Keratinocyte (primary cell): ENCODE measurements around the gene UBE2K. TPM values are rescaled to one million over a fixed set of nuclear protein-coding genes. Genes with fewer than 3 reads are reported as not detected.

Experiments used
- DNase-seq: peaks from one replicate; pipeline ENCODE4 v3.0.0-alpha.2; 2011; ENCODE audit warnings: low read depth, missing footprints, low spot score
- FAIRE-seq: peaks from 2 replicates; lab custom pipeline; 2011; peaks lifted over from hg19 to GRCh38; lab: Jason Lieb, UNC
- H2AFZ ChIP-seq: 2 replicates; pipeline ENCODE4 v1.6.0; 2012; ENCODE audit warnings: low read length, control low read depth, inconsistent platforms; ENCODE audit not compliant: control insufficient read depth
- H3K27ac ChIP-seq: 2 replicates; pipeline ENCODE4 v1.5.1; 2011; ENCODE audit warnings: low read length; ENCODE audit not compliant: control insufficient read depth, insufficient read depth
- H3K27me3 ChIP-seq: 3 replicates; pipeline ENCODE4 v1.6.0; 2011; ENCODE audit warnings: low read length; ENCODE audit not compliant: control insufficient read depth, insufficient read depth; ENCODE audit errors: extremely low read depth
- H3K36me3 ChIP-seq, 2 experiments: 2 replicates in 1 of 2; 3 replicates in 1 of 2; pipeline ENCODE4 v1.5.1; 2011; ENCODE audit warnings: low read length in 2 of 2, mild to moderate bottlenecking in 1 of 2; ENCODE audit not compliant: control insufficient read depth in 2 of 2, insufficient read depth in 2 of 2; ENCODE audit errors: extremely low read depth in 1 of 2
- H3K4me1 ChIP-seq: 3 replicates; pipeline ENCODE4 v1.5.1; 2011; ENCODE audit warnings: low read length; ENCODE audit not compliant: control insufficient read depth, insufficient read depth; ENCODE audit errors: extremely low read depth
- H3K4me2 ChIP-seq: 3 replicates; pipeline ENCODE4 v1.6.0; 2011; ENCODE audit warnings: low read depth, low read length; ENCODE audit not compliant: control insufficient read depth, insufficient read depth; ENCODE audit errors: extremely low read depth
- H3K4me3 ChIP-seq, 3 experiments: fragments of 200-600 bp in 1 of 3; sonication (generic) in 1 of 3; 2 replicates in 2 of 3; 3 replicates in 1 of 3; pipeline ENCODE4 v1.5.1; 2011 to 2016; ENCODE audit warnings: low read length in 3 of 3, mild to moderate bottlenecking in 3 of 3, control low read depth in 2 of 3, inconsistent platforms in 1 of 3, low read depth in 1 of 3, mixed read lengths in 1 of 3, mixed run types in 1 of 3, moderate library complexity in 1 of 3; ENCODE audit not compliant: control insufficient read depth in 2 of 3, insufficient read depth in 2 of 3; ENCODE audit errors: extremely low read depth in 1 of 3
- H3K79me2 ChIP-seq: 2 replicates; pipeline ENCODE4 v1.6.0; 2012; ENCODE audit warnings: low read length; ENCODE audit not compliant: control insufficient read depth, insufficient read depth
- H3K9ac ChIP-seq: 3 replicates; pipeline ENCODE4 v1.6.0; 2011; ENCODE audit warnings: low read length; ENCODE audit not compliant: control insufficient read depth, insufficient read depth; ENCODE audit errors: extremely low read depth
- H3K9me1 ChIP-seq: 3 replicates; pipeline ENCODE4 v1.6.0; 2011; ENCODE audit warnings: low read length; ENCODE audit not compliant: control insufficient read depth, insufficient read depth; ENCODE audit errors: extremely low read depth
- H3K9me3 ChIP-seq: 2 replicates; pipeline ENCODE4 v1.5.1; 2012; ENCODE audit warnings: low read depth, low read length; ENCODE audit not compliant: control insufficient read depth
- H4K20me1 ChIP-seq: 3 replicates; pipeline ENCODE4 v1.6.0; 2011; ENCODE audit warnings: low read length; ENCODE audit not compliant: control insufficient read depth, insufficient read depth; ENCODE audit errors: extremely low read depth
- CTCF ChIP-seq, 3 experiments: IDR thresholded peaks in 1 of 3; conservative IDR thresholded peaks in 1 of 3; optimal IDR thresholded peaks in 1 of 3; 2 replicates in 2 of 3; 3 replicates in 1 of 3; pipeline versions ENCODE3 to v1.5.1; 2011; ENCODE audit warnings: low read length in 3 of 3, mild to moderate bottlenecking in 3 of 3, moderate library complexity in 2 of 3, control low read depth in 1 of 3, inconsistent platforms in 1 of 3; ENCODE audit not compliant: insufficient read depth in 2 of 3; ENCODE audit errors: extremely low read depth in 1 of 3
- EZH2 ChIP-seq: IDR thresholded peaks from one replicate; pipeline ENCODE4 v1.6.1; 2012; ENCODE audit warnings: inconsistent platforms, mild to moderate bottlenecking, low read length, moderate library complexity
- dilution Hi-C: fragments of 300-500 bp; cut with MboI; formaldehyde crosslinking; loops from one replicate; pipeline ENCODE4 v1.7.0; 2020; ENCODE audit warnings: low sequenced_read_pairs; ENCODE audit not compliant: extremely low pct_ligation_motif_present
- polyA plus RNA-seq, 5 experiments: library from polyadenylated mRNA; depleted of rRNA in 3 of 5; stranded (reverse) in 3 of 5; stranded (forward) in 1 of 5; unstranded in 1 of 5; fragments of >200 nt; gene quantifications; 1 replicate in 1 of 5; 2 replicates in 3 of 5; 3 replicates in 1 of 5; pipeline versions ENCODE4 v1.2.1 to v1.2.3, GENCODE V29; 2011 to 2012; ENCODE audit warnings: missing spikeins in 2 of 5, low read depth in 1 of 5, low replicate concordance in 1 of 5

Gene UBE2K
- polyA plus RNA-seq, 1 donor (not counting 4 experiments of a cell fraction or from before 2014, with no cell fraction given): 163 TPM

GRCh38 chr4:39721788-39722187 is 23.9 kb downstream of the UBE2K start:
- peaks cover 22% of the 10 kb centered on the region for H4K20me1 ChIP-seq
- no peak for TF ChIP-seq EZH2
- no peak for TF ChIP-seq CTCF (optimal IDR thresholded peaks at IDR 0.05 in 1 of 3, IDR thresholded peaks at IDR 0.05 in 1 of 3, conservative IDR thresholded peaks at IDR 0.05 in 1 of 3; ENCODE audit: extremely low read depth in 1 of 3, insufficient read depth in 2 of 3, low read length in 3 of 3)
- H3K36me3 ChIP-seq: peaks cover 3% of the 10 kb centered on the region in 2 experiments
- H3K9ac ChIP-seq: no peak overlapping the region
- no peaks in the 10 kb centered on the region for H3K9me1 ChIP-seq
- FAIRE-seq (no peak), DNase-seq (no peak)
- no peak overlapping the region for H3K27ac ChIP-seq
- H3K9me3 ChIP-seq: no peaks in the 10 kb centered on the region
- no peak overlapping the region for H3K4me3 ChIP-seq
- peaks cover 98% of the 10 kb centered on the region for H3K79me2 ChIP-seq
- dilution Hi-C loops: no loop called here
- H2AFZ ChIP-seq: no peak overlapping the region
- no peaks in the 10 kb centered on the region for H3K27me3 ChIP-seq
- H3K4me2 ChIP-seq: no peak overlapping the region
- H3K4me1 ChIP-seq: no peaks in the 10 kb centered on the region

GRCh38 chr4:39729557-39729956 is 31.6 kb downstream of the UBE2K start:
- FAIRE-seq: no peak
- DNase-seq: no peak

More at GRCh38 chr4:39729557-39729956, 31.6 kb downstream of the UBE2K start:
- peaks cover 3% of the 10 kb centered on the region for H3K9me1 ChIP-seq
- H3K27me3 ChIP-seq: no peaks in the 10 kb centered on the region
- TF ChIP-seq CTCF (optimal IDR thresholded peaks at IDR 0.05 in 1 of 3, IDR thresholded peaks at IDR 0.05 in 1 of 3, conservative IDR thresholded peaks at IDR 0.05 in 1 of 3; ENCODE audit: extremely low read depth in 1 of 3, insufficient read depth in 2 of 3, low read length in 3 of 3) (no peak), EZH2 (no peak)
- H3K4me2 ChIP-seq: no peak overlapping the region
- H4K20me1 ChIP-seq: peaks cover 13% of the 10 kb centered on the region
- dilution Hi-C loops: no loop called here
- no peak overlapping the region for H3K27ac ChIP-seq
- H2AFZ ChIP-seq: no peak overlapping the region
- H3K36me3 ChIP-seq: peaks cover 3 to 6% of the 10 kb centered on the region in 2 experiments
- no peaks in the 10 kb centered on the region for H3K9me3 ChIP-seq
- no peak overlapping the region for H3K4me3 ChIP-seq
- peaks cover 18% of the 10 kb centered on the region for H3K4me1 ChIP-seq
- H3K79me2 ChIP-seq: peaks cover 97% of the 10 kb centered on the region
- no peak overlapping the region for H3K9ac ChIP-seq
